Ovary (tissue), 3 donors: ENCODE data around the gene B4GAT1.
"Not testable (repeated sequence)": the region's sequence is repeated elsewhere in the genome, so short reads cannot be mapped to it uniquely, and the experiment has no call there.

ENCODE experiments used
- CTCF ChIP-seq, 3 donors: fragments of 450-650 bp in 2 of 3; fragments of 200-600 bp in 1 of 3; IDR thresholded peaks; one replicate each; pipeline versions ENCODE4 v1.5.1 to v1.8.0; 2016 to 2022; ENCODE audit warnings: antibody characterized with exemption in 3 of 3, mild to moderate bottlenecking in 1 of 3
- POLR2A ChIP-seq: fragments of 450-650 bp; IDR thresholded peaks from one replicate; pipeline ENCODE4 v1.6.1; 2017; ENCODE audit warnings: antibody characterized with exemption, mild to moderate bottlenecking, moderate library complexity
- donor health status: DM: no; HTN: no; CAD: no.

GRCh38 chr11:66380264-66380663, 32.8 kb upstream of the B4GAT1 start:
- TF ChIP-seq CTCF (IDR thresholded peaks at IDR 0.05); POLR2A: not testable (repeated sequence)
